GM12891 (cell line): ENCODE data around the gene SLC1A1.

Experiments
- PAX5 ChIP-seq: IDR thresholded peaks from 2 replicates; pipeline ENCODE4 v1.6.1; 2011; ENCODE audit warnings: low read length, moderate library complexity, mild to moderate bottlenecking; ENCODE audit not compliant: insufficient read depth, severe bottlenecking
- POLR2A ChIP-seq: IDR thresholded peaks from 2 replicates; pipeline ENCODE4 v1.6.1; 2011; ENCODE audit warnings: low read depth, low read length, control low read depth
- POLR2AphosphoS5 ChIP-seq: IDR thresholded peaks from 2 replicates; pipeline ENCODE4 v1.6.1; 2011; ENCODE audit warnings: low read depth, low read length, control low read depth
- SPI1 ChIP-seq: IDR thresholded peaks from 2 replicates; pipeline ENCODE4 v1.6.1; 2011; ENCODE audit warnings: low read depth, low read length, control low read depth
- TAF1 ChIP-seq: IDR thresholded peaks from 2 replicates; pipeline ENCODE4 v1.6.1; 2011; ENCODE audit warnings: low read depth, low read length, control low read depth

DNA sequence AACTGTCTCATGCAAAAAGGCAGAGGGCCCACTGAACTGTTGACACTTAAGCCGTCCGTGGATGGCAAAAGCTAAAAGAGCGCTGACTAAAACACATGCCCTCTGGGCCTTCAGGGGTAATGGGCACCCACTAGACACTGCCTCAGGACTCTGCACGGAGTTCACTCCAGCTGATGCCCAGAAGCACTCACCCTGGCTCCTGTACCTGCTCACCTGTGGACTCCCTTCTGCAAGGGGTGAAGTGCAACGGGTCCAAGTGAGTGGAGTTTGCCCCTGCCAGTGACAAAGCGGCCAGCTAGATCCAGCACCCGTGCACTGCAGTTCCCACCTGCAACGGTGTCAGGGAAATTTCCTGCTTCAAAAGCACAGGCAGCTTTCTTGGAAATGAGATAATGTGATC lies 50.2 kb downstream of the SLC1A1 start:
- TF ChIP-seq POLR2A (no peak), TAF1 (no peak), POLR2AphosphoS5 (no peak), PAX5 (no peak), SPI1 (no peak)
